Measurements from ENCODE around the gene CTSD.
A peak's percentile ranks its signal among the peaks of the same experiment; 100 is the strongest.
"Not testable (repeated sequence)": the region's sequence is repeated elsewhere in the genome, so short reads cannot be mapped to it uniquely, and the experiment has no call there.

CTSD gene

DNA sequence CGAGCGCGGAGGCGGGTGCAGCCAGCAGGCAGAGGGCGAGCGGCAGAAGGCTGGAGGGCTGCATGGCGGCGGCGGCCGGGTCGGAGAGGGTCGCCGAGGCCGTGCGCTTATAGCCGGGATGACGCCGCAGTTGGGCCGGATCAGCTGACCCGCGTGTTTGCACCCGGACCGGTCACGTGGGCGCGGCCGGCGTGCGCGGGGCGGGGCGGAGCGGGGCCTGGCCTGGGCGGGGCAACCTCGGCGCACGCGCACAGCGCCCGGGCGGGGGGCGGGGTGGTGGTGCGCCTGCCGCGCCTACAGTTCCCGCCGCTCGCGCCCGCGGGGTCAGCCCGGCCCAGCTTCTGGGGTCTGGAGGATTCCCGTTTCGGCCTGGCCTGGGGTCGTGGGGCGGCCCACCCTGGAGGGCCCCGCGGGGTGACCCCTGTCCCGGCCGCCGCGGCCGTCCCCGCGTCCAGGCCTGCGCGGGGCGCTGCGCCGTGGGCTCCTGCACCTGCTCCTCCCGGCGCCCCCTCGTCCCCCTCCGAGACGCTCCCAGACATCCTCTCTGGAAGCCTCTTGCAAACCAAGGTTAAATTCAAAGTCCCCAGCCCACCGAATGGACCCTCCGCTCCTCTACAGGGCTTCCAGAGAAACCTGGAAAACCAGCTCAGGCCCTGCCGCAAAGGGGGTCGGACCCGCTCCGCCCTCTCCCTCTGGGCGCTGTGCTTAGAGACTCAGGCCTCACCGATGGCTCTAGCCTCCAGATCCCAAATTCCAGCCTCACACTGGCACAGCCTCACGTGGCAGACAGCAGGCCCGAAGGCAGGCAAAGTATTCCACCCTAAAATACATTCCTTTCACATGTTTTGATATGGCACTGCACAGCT lies at the start of gene CTSD:
Gene CTSD, minus strand, starts transcription at position 132 of the 866 bp plus-strand sequence. Its CDS starts 68 bp downstream, at position 64.
- DNase-seq, result peak; percentile 88

DNA sequence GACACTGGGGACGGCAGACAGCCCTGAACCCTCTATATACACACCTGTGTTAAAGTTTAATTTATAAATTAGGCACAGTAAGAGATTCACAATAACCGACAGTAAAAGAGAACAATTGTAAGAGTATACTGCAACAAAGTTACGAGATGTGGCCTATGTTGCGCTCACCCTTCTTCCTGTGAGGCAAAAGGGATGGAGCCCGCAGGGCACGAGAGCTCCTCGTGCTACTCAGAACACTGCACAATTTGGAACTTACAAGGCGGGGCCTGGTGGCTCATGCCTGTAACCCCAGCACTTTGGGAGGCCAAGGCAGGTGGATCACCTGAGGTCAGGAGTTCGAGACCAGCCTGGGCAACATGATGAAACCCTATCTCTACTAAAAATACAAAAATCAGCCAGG lies 49.6 kb upstream of the CTSD start:
- not testable (repeated sequence) for DNase-seq

DNA sequence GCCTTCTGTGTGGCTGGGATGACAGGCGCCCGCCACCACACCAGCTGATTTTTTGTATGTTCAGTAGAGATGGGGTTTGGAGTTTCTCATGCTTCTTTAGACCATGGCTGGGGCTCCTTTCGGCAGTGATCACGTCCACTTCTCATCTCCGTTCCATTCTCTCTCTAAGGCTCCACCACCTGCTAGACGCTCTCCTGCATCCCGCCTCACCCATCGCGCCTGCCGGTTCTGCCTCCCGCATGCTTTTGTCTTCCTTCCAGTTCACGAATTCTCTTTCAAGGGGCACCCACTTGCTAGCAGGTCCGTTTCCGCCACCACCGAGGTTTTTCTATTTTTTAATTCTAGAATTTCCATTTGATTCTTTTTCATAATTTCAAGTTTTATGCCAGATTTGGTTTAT lies 49.1 kb upstream of the CTSD start:
- DNase-seq, result no peak

DNA sequence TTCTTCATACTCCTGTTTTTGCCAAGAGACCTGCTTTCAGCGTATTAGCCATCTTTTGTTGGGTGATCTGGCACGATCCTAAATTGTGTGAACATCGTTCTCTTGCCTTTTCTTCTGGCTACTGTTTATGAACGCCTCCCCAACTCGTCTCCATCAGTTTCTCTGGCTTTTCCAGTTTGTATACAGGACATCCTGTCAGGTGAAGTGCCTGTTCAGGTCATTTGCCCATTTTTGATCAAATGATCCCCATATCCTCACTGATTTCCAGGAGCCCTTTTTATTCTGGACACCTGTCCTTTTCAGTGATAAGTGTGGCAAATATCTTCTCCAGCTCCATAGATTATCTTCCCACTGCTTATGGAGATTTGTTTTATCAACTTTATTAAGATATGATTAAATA lies 48.5 kb upstream of the CTSD start:
- no peak for DNase-seq

DNA sequence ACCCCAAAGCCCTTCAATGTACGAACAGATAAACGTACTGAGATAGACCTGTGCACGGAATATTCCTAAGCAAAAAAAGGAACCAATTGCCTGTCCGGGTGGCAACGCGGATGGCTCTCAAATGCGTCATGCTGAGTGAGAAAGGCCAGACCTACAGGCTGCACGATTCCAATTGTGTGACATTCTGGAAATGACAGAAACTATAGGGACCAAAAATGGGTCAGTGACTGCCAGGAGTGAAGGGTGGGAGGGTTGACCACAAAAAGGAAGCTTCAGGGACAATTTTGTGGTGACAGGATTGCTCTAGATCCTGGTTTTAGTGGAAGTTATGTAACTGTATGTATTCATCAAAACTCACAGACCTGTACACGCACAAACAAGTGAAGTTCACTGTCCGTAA lies 47.0 kb upstream of the CTSD start:
- no peak for DNase-seq

DNA sequence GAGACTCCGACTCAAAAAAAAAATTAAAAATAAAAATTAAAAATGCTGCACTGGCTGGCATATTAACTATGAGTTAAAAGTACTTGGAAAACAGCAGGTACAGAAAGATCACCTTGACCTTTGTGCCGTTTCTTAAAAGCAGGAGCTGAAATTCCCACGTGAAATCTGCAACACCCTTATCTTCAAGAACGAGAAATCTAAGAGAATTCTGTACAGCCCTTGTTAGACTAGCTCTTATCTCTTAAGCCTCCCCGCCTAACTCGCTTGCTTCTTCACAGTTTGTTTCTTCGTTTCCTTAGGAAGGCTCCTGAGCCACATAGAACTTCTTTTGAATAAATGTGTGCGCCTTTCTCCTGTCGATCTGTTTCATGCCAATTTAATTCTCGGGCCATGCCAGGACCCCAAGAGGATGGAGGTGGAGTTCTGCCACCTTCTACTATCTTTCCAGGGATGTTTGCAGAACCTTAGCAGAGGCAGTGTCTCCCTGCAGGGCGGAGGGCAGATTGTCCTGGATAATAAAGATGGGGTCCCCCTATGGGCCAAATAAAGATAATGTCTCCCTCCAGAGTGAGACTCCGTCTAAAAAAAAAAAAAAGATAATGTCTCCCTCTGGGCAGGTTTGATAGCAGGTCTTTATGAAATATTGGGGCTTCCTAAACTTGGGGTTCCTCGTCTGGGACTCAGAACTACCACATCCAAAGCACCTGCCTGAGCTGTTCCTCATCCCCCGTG lies 43.7 kb upstream of the CTSD start:
- DNase-seq, result no peak

GRCh38 chr11:1805525-1805924 lies 41.8 kb upstream of the CTSD start:
- DNase-seq, result no peak

- DNase-seq, result not testable (repeated sequence)
Observed at GRCh38 chr11:1803835-1804519, 40.2 kb upstream of the CTSD start.

GRCh38 chr11:1803246-1803645 lies 39.5 kb upstream of the CTSD start:
- no peak for DNase-seq

- DNase-seq, result no peak
Observed at GRCh38 chr11:1797391-1798125, 33.8 kb upstream of the CTSD start.

- DNase-seq, result no peak
Observed at GRCh38 chr11:1796413-1797011, 32.8 kb upstream of the CTSD start.

- DNase-seq, result no peak
Observed at GRCh38 chr11:1793081-1793480, 29.4 kb upstream of the CTSD start.

DNA sequence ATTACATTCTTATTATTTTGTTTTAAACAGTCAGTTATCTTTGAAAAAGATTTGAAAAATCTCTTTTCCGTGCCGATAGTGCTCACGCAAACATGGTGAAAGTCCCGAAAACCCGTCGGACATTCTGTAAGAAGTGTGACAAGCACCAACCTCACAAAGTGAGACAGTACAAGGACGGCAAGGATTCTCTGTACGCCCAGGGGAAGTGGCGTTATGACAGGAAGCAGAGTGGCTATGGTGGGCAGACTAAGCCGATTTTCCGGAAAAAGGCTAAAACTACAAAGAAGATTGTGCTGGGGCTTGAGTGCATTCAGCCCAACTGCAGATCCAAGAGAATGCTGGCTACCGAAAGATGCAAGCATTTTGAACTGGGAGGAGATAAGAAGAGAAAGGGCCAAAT lies 28.7 kb upstream of the CTSD start:
- DNase-seq, result no peak

DNA sequence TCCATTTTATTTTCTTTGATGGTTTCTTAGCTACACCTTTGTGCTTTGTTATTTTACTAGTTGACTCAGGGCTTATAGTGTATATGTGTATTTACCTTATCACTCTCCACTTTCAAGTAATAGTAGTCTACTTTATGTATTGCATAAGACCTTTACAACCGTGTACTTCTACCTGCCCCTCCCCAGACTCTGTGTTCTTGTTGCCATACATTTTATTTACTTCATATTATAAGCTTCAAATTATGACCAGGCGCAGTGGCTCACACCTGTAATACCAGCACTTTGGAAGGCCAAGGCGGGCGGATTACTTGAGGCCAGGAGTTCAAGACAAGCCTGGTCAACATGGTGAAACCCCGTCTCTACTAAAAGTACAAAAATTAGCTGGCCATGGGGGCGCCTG lies 28.2 kb upstream of the CTSD start:
- no peak for DNase-seq

- DNase-seq, result no peak
Observed at GRCh38 chr11:1786466-1786865, 22.7 kb upstream of the CTSD start.

DNA sequence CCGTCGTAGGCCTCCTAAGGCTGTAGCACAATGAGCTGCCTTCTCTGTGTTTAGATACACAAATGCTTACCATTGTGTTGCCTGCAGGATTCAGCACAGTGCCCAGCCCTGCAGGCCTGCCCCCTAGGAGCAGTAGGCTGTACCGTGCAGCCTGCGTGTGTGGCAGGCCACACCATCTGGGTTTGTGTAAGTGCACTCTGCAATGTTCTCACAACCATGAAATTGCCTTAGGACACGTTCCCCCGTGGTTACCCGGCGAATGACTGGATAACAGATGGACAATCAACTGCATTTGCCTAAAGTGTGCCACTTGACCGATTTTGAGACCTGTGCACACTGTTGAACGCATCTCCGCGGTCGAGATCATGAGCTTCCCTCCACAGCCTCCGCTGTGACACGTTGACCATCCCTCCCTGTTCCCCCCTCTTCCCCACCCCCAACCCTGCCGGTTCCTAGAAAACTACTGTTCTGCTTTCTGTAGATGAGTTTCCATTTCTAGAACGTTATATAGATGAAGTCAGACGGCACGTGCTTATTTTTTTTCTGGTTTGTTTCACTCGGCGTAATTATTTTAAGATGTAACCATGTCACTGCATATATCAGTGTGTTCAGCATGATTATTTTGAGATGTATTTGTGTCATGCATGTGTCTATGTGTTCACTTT lies 22.2 kb upstream of the CTSD start:
- no peak for DNase-seq

- DNase-seq, result no peak
Observed at GRCh38 chr11:1784761-1785650, 21.3 kb upstream of the CTSD start.

DNA sequence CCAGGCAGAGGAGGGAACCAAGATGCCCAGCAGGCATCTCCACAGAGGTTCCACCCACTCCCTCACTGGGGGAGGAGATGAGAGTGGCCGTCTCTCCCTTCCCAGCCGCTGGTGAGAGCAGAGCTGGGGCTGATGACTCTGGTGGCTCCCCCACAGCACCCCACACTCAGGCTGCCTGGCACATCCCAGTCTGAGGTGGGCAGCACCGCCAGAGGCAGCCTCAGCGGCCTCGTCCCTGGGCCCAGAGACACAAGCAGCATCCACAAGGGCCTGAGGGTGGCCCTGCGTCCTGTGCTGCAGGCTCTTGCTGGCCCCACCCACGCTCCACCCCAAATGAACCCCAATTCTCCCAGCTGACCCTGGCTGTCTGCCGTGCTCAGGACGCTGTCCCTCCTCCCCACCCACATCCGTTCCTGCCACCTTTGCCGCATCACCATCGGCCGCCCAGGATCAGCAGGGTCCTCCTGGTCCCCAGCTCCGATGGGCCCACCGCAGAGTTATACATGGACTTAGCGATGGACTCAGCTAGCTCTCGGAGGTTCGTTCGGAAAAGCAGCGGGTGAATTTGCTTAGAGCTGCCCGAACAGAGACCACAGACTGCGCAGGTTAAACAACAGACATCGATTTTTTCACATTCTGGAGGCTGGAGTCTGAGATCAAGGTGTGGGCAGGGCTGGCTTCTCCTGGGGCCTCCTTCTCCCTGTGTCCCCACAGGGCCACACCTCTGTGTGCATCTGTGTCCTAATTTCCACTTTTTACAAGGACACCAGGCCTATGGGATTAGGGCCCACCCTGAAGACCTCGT lies 20.2 kb upstream of the CTSD start:
- DNase-seq, result no peak

GRCh38 chr11:1782831-1783724 lies 19.4 kb upstream of the CTSD start:
- no peak for DNase-seq

All from CD4-positive, alpha-beta T cell treated with Interleukin-10 for 1 hour (primary cell).